ENCODE results near the gene CALD1.

Gene CALD1

GRCh38 chr7:134780166-134780828 lies 863 bp downstream of the CALD1 start:
- DNase-seq, result no peak
- peaks cover 0 to 2% (median 0%) of the 10 kb centered on the region in 4 experiments for H3K4me1 ChIP-seq (ENCODE audit: control extremely low read depth in 1 of 4, control insufficient read depth in 4 of 4, insufficient read depth in 4 of 4, low read length in 3 of 4)
- no peaks in the 10 kb centered on the region for H3K9me3 ChIP-seq (ENCODE audit: control extremely low read depth in 1 of 5, control insufficient read depth in 4 of 5, insufficient read depth in 2 of 5, low read depth in 1 of 5, low read length in 4 of 5)
- H3K4me3 ChIP-seq (ENCODE audit: control insufficient read depth in 1 of 7, extremely low read depth in 1 of 7, insufficient read depth in 4 of 7, low read depth in 2 of 7, low read length in 6 of 7), result no peak overlapping the region
- POLR2A ChIA-PET, result no interaction called here
- H3K27me3 ChIP-seq (replicated peaks in 2 of 5; ENCODE audit: control insufficient read depth in 4 of 5, insufficient read depth in 5 of 5, low read length in 4 of 5), result peaks cover 0 to 6% (median 0%) of the 10 kb centered on the region in 5 experiments
- H3K27ac ChIP-seq (ENCODE audit: insufficient read depth in 1 of 2, low read depth in 1 of 2, low read length in 2 of 2, poor library complexity in 1 of 2, severe bottlenecking in 2 of 2), result no peak overlapping the region
- H3K36me3 ChIP-seq (ENCODE audit: control insufficient read depth in 4 of 4, insufficient read depth in 4 of 4, low read length in 3 of 4), result no peaks in the 10 kb centered on the region
- CTCF ChIA-PET, result interaction anchor here (0.5 kb wide), 1 partner anchor 12 kb away, joined by 4 read pairs; no protein-coding TSS in a partner anchor
- WGBS (ENCODE audit: insufficient coverage), result 83% methylated on average over 3 of the region's 5 CpGs

DNA sequence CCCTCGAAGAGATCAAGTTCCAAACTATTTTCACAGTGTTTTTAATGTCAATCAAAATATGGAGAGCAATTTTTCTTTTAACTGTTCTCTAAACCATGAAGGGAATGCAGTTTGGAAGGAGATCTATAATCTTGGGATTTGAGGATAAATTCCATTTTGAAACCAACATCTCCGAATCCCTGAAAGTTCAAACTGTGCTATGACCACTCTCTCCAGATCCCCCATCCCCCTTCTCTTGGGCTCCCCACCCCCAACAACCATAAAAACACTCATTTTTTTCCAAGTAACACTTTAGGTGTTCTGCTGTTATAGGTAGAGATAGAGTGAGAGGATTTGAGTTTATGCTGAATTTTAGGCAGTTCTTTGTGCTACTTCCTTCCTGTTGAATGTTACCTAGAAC lies 1.7 kb downstream of the CALD1 start:
- H3K36me3 ChIP-seq (ENCODE audit: control insufficient read depth in 4 of 4, insufficient read depth in 4 of 4, low read length in 3 of 4), result no peaks in the 10 kb centered on the region
- H3K4me1 ChIP-seq (ENCODE audit: control extremely low read depth in 1 of 4, control insufficient read depth in 4 of 4, insufficient read depth in 4 of 4, low read length in 3 of 4), result peaks cover 0 to 2% (median 0%) of the 10 kb centered on the region in 4 experiments
- ChIA-PET CTCF (no interaction called here), POLR2A (no interaction called here)
- DNase-seq, result no peak
- peaks cover 0 to 6% (median 0%) of the 10 kb centered on the region in 5 experiments for H3K27me3 ChIP-seq (replicated peaks in 2 of 5; ENCODE audit: control insufficient read depth in 4 of 5, insufficient read depth in 5 of 5, low read length in 4 of 5)
- WGBS (ENCODE audit: insufficient coverage), result no CpG with 5 or more reads among the region's 2 CpGs
- no peak overlapping the region for H3K4me3 ChIP-seq (ENCODE audit: control insufficient read depth in 1 of 7, extremely low read depth in 1 of 7, insufficient read depth in 4 of 7, low read depth in 2 of 7, low read length in 6 of 7)
- H3K9me3 ChIP-seq (ENCODE audit: control extremely low read depth in 1 of 5, control insufficient read depth in 4 of 5, insufficient read depth in 2 of 5, low read depth in 1 of 5, low read length in 4 of 5), result no peaks in the 10 kb centered on the region
- no peak overlapping the region for H3K27ac ChIP-seq (ENCODE audit: insufficient read depth in 1 of 2, low read depth in 1 of 2, low read length in 2 of 2, poor library complexity in 1 of 2, severe bottlenecking in 2 of 2)

- DNase-seq, result peak in 2 of 3 donors; percentile 20 to 33
- no peaks in the 10 kb centered on the region for H3K9me3 ChIP-seq (ENCODE audit: control extremely low read depth in 1 of 5, control insufficient read depth in 4 of 5, insufficient read depth in 2 of 5, low read depth in 1 of 5, low read length in 4 of 5)
- H3K27ac ChIP-seq (ENCODE audit: insufficient read depth in 1 of 2, low read depth in 1 of 2, low read length in 2 of 2, poor library complexity in 1 of 2, severe bottlenecking in 2 of 2), result no peak overlapping the region
- no peak overlapping the region for H3K4me3 ChIP-seq (ENCODE audit: control insufficient read depth in 1 of 7, extremely low read depth in 1 of 7, insufficient read depth in 4 of 7, low read depth in 2 of 7, low read length in 6 of 7)
- 61% methylated on average over 4 of the region's 4 CpGs for WGBS (ENCODE audit: insufficient coverage)
- peaks cover 0 to 6% (median 0%) of the 10 kb centered on the region in 5 experiments for H3K27me3 ChIP-seq (replicated peaks in 2 of 5; ENCODE audit: control insufficient read depth in 4 of 5, insufficient read depth in 5 of 5, low read length in 4 of 5)
- no peaks in the 10 kb centered on the region for H3K36me3 ChIP-seq (ENCODE audit: control insufficient read depth in 4 of 4, insufficient read depth in 4 of 4, low read length in 3 of 4)
- H3K4me1 ChIP-seq (ENCODE audit: control extremely low read depth in 1 of 4, control insufficient read depth in 4 of 4, insufficient read depth in 4 of 4, low read length in 3 of 4), result peaks cover 0 to 2% (median 0%) of the 10 kb centered on the region in 4 experiments
- POLR2A ChIA-PET, result no interaction called here
- CTCF ChIA-PET, result no interaction called here
Measured at GRCh38 chr7:134782121-134782623, 2.7 kb downstream of the CALD1 start.

GRCh38 chr7:134783294-134784069 lies 4.0 kb downstream of the CALD1 start:
- H3K4me1 ChIP-seq (ENCODE audit: control extremely low read depth in 1 of 4, control insufficient read depth in 4 of 4, insufficient read depth in 4 of 4, low read length in 3 of 4), result peaks cover 0 to 2% (median 0%) of the 10 kb centered on the region in 4 experiments
- ChIA-PET CTCF (interaction anchor here (1.6 kb wide), 1 partner anchor 23 kb away, joined by 4 read pairs; no protein-coding TSS in a partner anchor), POLR2A (interaction anchor here (0.5 kb wide), 1 partner anchor 177 kb away, joined by 3 read pairs; no protein-coding TSS in a partner anchor)
- 97% methylated on average over 5 of the region's 7 CpGs for WGBS (ENCODE audit: insufficient coverage)
- no peak overlapping the region for H3K4me3 ChIP-seq (ENCODE audit: control insufficient read depth in 1 of 7, extremely low read depth in 1 of 7, insufficient read depth in 4 of 7, low read depth in 2 of 7, low read length in 6 of 7)
- H3K36me3 ChIP-seq (ENCODE audit: control insufficient read depth in 4 of 4, insufficient read depth in 4 of 4, low read length in 3 of 4), result no peaks in the 10 kb centered on the region
- H3K27ac ChIP-seq (ENCODE audit: insufficient read depth in 1 of 2, low read depth in 1 of 2, low read length in 2 of 2, poor library complexity in 1 of 2, severe bottlenecking in 2 of 2), result no peak overlapping the region
- H3K9me3 ChIP-seq (ENCODE audit: control extremely low read depth in 1 of 5, control insufficient read depth in 4 of 5, insufficient read depth in 2 of 5, low read depth in 1 of 5, low read length in 4 of 5), result no peaks in the 10 kb centered on the region
- DNase-seq, result no peak
- H3K27me3 ChIP-seq (replicated peaks in 2 of 5; ENCODE audit: control insufficient read depth in 4 of 5, insufficient read depth in 5 of 5, low read length in 4 of 5), result peaks cover 0 to 6% (median 0%) of the 10 kb centered on the region in 5 experiments

DNA sequence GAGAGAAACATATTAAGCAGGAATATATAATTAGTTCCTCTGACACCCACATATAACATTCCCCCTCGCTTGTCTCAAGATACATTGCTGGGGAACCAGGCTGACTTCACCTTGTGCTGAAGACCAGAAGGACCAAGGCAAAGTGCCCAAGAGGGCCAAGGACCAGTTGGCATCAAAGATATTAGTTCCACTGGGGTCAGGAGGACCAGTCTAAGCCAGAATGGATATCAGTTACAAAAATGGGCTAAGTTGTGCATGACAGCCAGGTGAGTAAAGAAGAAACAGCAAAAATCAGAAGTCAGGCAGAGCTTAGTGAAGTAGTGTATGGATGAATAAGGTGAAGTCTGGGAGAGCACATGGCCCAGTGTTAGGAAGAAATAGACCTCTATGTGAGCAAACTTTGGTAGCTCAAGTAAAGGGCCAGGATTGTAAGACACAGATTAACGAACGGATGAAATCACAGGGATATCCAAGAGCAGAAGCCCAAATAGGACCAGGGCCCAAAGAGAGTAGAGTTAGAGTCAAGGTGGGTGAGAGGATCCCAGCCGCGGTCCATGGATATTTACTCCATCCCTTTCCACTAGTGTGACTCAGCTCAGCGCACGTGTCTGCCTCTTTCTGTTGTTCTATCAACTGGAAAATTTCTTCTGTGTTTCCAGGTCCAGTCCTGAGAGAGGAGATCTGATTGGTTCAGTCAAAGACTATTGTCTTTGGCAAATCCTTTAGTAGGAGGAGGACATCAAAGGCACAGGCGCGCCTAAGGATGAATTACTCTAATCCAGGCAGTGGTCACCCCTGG lies 5.0 kb downstream of the CALD1 start:
- ChIA-PET CTCF (interaction anchor here (1.6 kb wide), 1 partner anchor 22 kb away, joined by 4 read pairs; no protein-coding TSS in a partner anchor), POLR2A (no interaction called here)
- no peak for DNase-seq
- WGBS (ENCODE audit: insufficient coverage), result 97% methylated on average over 4 of the region's 9 CpGs
- Histone ChIP-seq H3K36me3 (ENCODE audit: control insufficient read depth in 4 of 4, insufficient read depth in 4 of 4, low read length in 3 of 4) (no peaks in the 10 kb centered on the region), H3K4me3 (ENCODE audit: control insufficient read depth in 1 of 7, extremely low read depth in 1 of 7, insufficient read depth in 4 of 7, low read depth in 2 of 7, low read length in 6 of 7) (no peak overlapping the region), H3K27me3 (replicated peaks in 2 of 5; ENCODE audit: control insufficient read depth in 4 of 5, insufficient read depth in 5 of 5, low read length in 4 of 5) (peaks cover 0 to 4% (median 0%) of the 10 kb centered on the region in 5 experiments), H3K4me1 (ENCODE audit: control extremely low read depth in 1 of 4, control insufficient read depth in 4 of 4, insufficient read depth in 4 of 4, low read length in 3 of 4) (peaks cover 0 to 2% (median 0%) of the 10 kb centered on the region in 4 experiments), H3K27ac (ENCODE audit: insufficient read depth in 1 of 2, low read depth in 1 of 2, low read length in 2 of 2, poor library complexity in 1 of 2, severe bottlenecking in 2 of 2) (no peak overlapping the region), H3K9me3 (ENCODE audit: control extremely low read depth in 1 of 5, control insufficient read depth in 4 of 5, insufficient read depth in 2 of 5, low read depth in 1 of 5, low read length in 4 of 5) (no peaks in the 10 kb centered on the region)

GRCh38 chr7:134785842-134786241 lies 6.4 kb downstream of the CALD1 start:
- no peak overlapping the region for H3K4me3 ChIP-seq (ENCODE audit: control insufficient read depth in 1 of 7, extremely low read depth in 1 of 7, insufficient read depth in 4 of 7, low read depth in 2 of 7, low read length in 6 of 7)
- CTCF ChIA-PET, result no interaction called here
- no peaks in the 10 kb centered on the region for H3K9me3 ChIP-seq (ENCODE audit: control extremely low read depth in 1 of 5, control insufficient read depth in 4 of 5, insufficient read depth in 2 of 5, low read depth in 1 of 5, low read length in 4 of 5)
- DNase-seq, result no peak
- POLR2A ChIA-PET, result no interaction called here
- no peak overlapping the region for H3K27ac ChIP-seq (ENCODE audit: insufficient read depth in 1 of 2, low read depth in 1 of 2, low read length in 2 of 2, poor library complexity in 1 of 2, severe bottlenecking in 2 of 2)
- H3K27me3 ChIP-seq (replicated peaks in 2 of 5; ENCODE audit: control insufficient read depth in 4 of 5, insufficient read depth in 5 of 5, low read length in 4 of 5), result no peaks in the 10 kb centered on the region
- H3K4me1 ChIP-seq (ENCODE audit: control extremely low read depth in 1 of 4, control insufficient read depth in 4 of 4, insufficient read depth in 4 of 4, low read length in 3 of 4), result peaks cover 0 to 2% (median 0%) of the 10 kb centered on the region in 4 experiments
- no peaks in the 10 kb centered on the region for H3K36me3 ChIP-seq (ENCODE audit: control insufficient read depth in 4 of 4, insufficient read depth in 4 of 4, low read length in 3 of 4)
